Measurements from ENCODE around the gene LCORL.
"Not testable (repeated sequence)": the region's sequence is repeated elsewhere in the genome, so short reads cannot be mapped to it uniquely, and the experiment has no call there.

LCORL gene

GRCh38 chr4:17851959-17852358 is 169.6 kb downstream of the LCORL start:
- DNase-seq (ENCODE audit: low spot score), result no peak

- not testable (repeated sequence) for DNase-seq (ENCODE audit: low spot score)
Measured at GRCh38 chr4:17850295-17850694, 171.3 kb downstream of the LCORL start.

- no peak for DNase-seq (ENCODE audit: low spot score)
Measured at GRCh38 chr4:17846266-17846665, 175.3 kb downstream of the LCORL start.

- DNase-seq (ENCODE audit: low spot score), result no peak
Measured at GRCh38 chr4:17823871-17824669, 197.5 kb downstream of the LCORL start.

- DNase-seq (ENCODE audit: low spot score), result peak; percentile 33
Measured at GRCh38 chr4:17817027-17817426, 204.5 kb downstream of the LCORL start.

- no peak for DNase-seq (ENCODE audit: low spot score)
Measured at GRCh38 chr4:17816142-17816541, 205.4 kb downstream of the LCORL start.

- DNase-seq (ENCODE audit: low spot score), result no peak
Measured at GRCh38 chr4:17814140-17814539, 207.4 kb downstream of the LCORL start.

GRCh38 chr4:17812801-17813200 is 208.8 kb downstream of the LCORL start:
- no peak for DNase-seq (ENCODE audit: low spot score)

- DNase-seq (ENCODE audit: low spot score), result no peak
Measured at GRCh38 chr4:17812125-17812524, 209.4 kb downstream of the LCORL start.

- peak; percentile 15 for DNase-seq (ENCODE audit: low spot score)
Measured at GRCh38 chr4:17811078-17811603, 210.4 kb downstream of the LCORL start.

GRCh38 chr4:17810260-17811077 is 211.1 kb downstream of the LCORL start, which contains the start of the genes DCAF16 and NCAPG:
Gene DCAF16, minus strand, starts transcription at chr4:17810757. Its CDS starts 6,616 bp downstream, at chr4:17804141.
Gene NCAPG, plus strand, starts transcription at chr4:17810979. Its CDS starts 99 bp downstream, at chr4:17811078.
- DNase-seq (ENCODE audit: low spot score), result peak; percentile 98

- no peak for DNase-seq (ENCODE audit: low spot score)
Measured at GRCh38 chr4:17809667-17810066, 211.9 kb downstream of the LCORL start.

- no peak for DNase-seq (ENCODE audit: low spot score)
Measured at GRCh38 chr4:17807446-17807845, 214.1 kb downstream of the LCORL start.

- DNase-seq (ENCODE audit: low spot score), result no peak
Measured at GRCh38 chr4:17805580-17806155, 215.9 kb downstream of the LCORL start.

- no peak for DNase-seq (ENCODE audit: low spot score)
Measured at GRCh38 chr4:17797808-17798207, 223.7 kb downstream of the LCORL start.

- DNase-seq (ENCODE audit: low spot score), result no peak
Measured at GRCh38 chr4:17794730-17795129, 226.8 kb downstream of the LCORL start.

Measured in AG08396 (cell line).